Measurements from ENCODE around the gene GALNT18. TPM values are rescaled to one million over a fixed set of nuclear protein-coding genes. Genes with fewer than 3 reads are reported as not detected.
A peak's percentile ranks its signal among the peaks of the same experiment; 100 is the strongest.

The GALNT18 gene
- 10.8 and 12.2 TPM in 2 replicates for total RNA-seq (2014; rRNA removed; shearing (Covaris generic))
- 3.2 and 4.3 TPM in 2 replicates for polyA plus RNA-seq (2016; fragmentation: Nextera tagmentation; extraction: Ambion mirVana)
- long read RNA-seq, transcript GALNT18-201 (11 exons, 2,504 nt): major isoform, 7 of 8 reads
- long read RNA-seq, partial matches to known transcripts: 0 of 8 reads
- long read RNA-seq, other reads (novel, unspliced or antisense): 1 of 8 reads

- peaks cover 60% of the 10 kb centered on the region for H3K27me3 ChIP-seq (ENCODE audit: insufficient read depth)
- H3K36me3 ChIP-seq (ENCODE audit: insufficient read depth): no peaks in the 10 kb centered on the region
- H2AFZ ChIP-seq: peak within 1 kb of the TSS; percentile 94
- H3K4me2 ChIP-seq: peak within 1 kb of the TSS; percentile 99
- peaks cover 31% of the 10 kb centered on the region for H3K27me3 Mint-ChIP-seq (ENCODE audit: insufficient read depth, low read depth, poor library complexity)
- peaks cover 20% of the 10 kb centered on the region for H3K4me1 ChIP-seq (ENCODE audit: insufficient read depth)
- no peak within 1 kb of the TSS for H3K27ac Mint-ChIP-seq
- H3K4me3 ChIP-seq: peak within 1 kb of the TSS; percentile 90
- H3K9me2 ChIP-seq (ENCODE audit: insufficient read depth): 0 out of 2 replicates have a peak, but pooled peaks cover 7% of the 10 kb centered on the region
- H3K36me3 Mint-ChIP-seq (ENCODE audit: low read depth): no peaks in the 10 kb centered on the region
- 0 out of 2 replicates have a peak, but pooled peaks cover 3% of the 10 kb centered on the region for H3F3A ChIP-seq (replicated peaks; ENCODE audit: low read depth)
- H3K9me3 Mint-ChIP-seq: no peaks in the 10 kb centered on the region
- DNase-seq (ENCODE audit: low spot score) (peak; percentile 96), ATAC-seq (peak; percentile 86)
- H4K20me1 ChIP-seq (replicated peaks; ENCODE audit: insufficient read depth): peaks cover 15% of the 10 kb centered on the region
- peak within 1 kb of the TSS; percentile 87 for H3K4me3 Mint-ChIP-seq
- peaks cover 4% of the 10 kb centered on the region for H3K79me2 ChIP-seq (replicated peaks; ENCODE audit: insufficient read depth)
- H3K27ac ChIP-seq (ENCODE audit: low read depth): no peak within 1 kb of the TSS
- peaks cover 30% of the 10 kb centered on the region for H3K4me1 Mint-ChIP-seq
- TF ChIP-seq ZNF114 (CRISPR knock-in tag; IDR thresholded peaks at IDR 0.05) (no peak), REST (IDR thresholded peaks at IDR 0.05; ENCODE audit: unreplicated experiment) (no peak), EZH2 (IDR thresholded peaks at IDR 0.05; ENCODE audit: low read depth, unreplicated experiment) (no peak), STAT1 (IDR thresholded peaks at IDR 0.05; ENCODE audit: unreplicated experiment) (no peak), EZH2phosphoT487 (IDR thresholded peaks at IDR 0.05; ENCODE audit: unreplicated experiment) (no peak), CREB1 (CRISPR knock-in tag; IDR thresholded peaks at IDR 0.05; ENCODE audit: low read depth) (no peak; the same call in 1 of the 2 replicates), JUNB (IDR thresholded peaks at IDR 0.05; ENCODE audit: unreplicated experiment) (no peak), CTCF (conservative IDR thresholded peaks at IDR 0.05; ENCODE audit: low read depth in 2 of 2) (peak; percentile 34 to 49; a peak in 3 of 4 replicates), ZNF462 (CRISPR knock-in tag; IDR thresholded peaks at IDR 0.05) (no peak), ZNF331 (CRISPR knock-in tag; IDR thresholded peaks at IDR 0.05; ENCODE audit: low read depth) (no peak), NANOG (IDR thresholded peaks at IDR 0.05; ENCODE audit: borderline replicate concordance) (no peak), ETS1 (IDR thresholded peaks at IDR 0.05) (no peak), POLR2AphosphoS5 (IDR thresholded peaks at IDR 0.05; ENCODE audit: low read depth) (peak; percentile 78)
Observed at GRCh38 chr11:11621573-11622339, at the start of gene GALNT18. Gene GALNT18 (minus strand): TSS chr11:11622005.
